HEK293 (cell line): ENCODE results near the gene DNAH7.

Experiments used
- CTCF ChIP-seq: fragments of 450-650 bp; formaldehyde crosslinking; IDR thresholded peaks from 2 replicates; pipeline ENCODE4 v1.5.1; 2016; ENCODE audit warnings: missing biosample characterization, missing genetic modification characterization
- PBX3 ChIP-seq: sonication (generic); formaldehyde crosslinking; IDR thresholded peaks from 2 replicates; pipeline ENCODE4 v1.8.1; 2022; ENCODE audit warnings: mild to moderate bottlenecking, moderate library complexity, missing genetic modification reagents
- ZNF16 ChIP-seq: fragments of 450-650 bp; formaldehyde crosslinking; IDR thresholded peaks from 2 replicates; pipeline ENCODE4 v1.5.1; 2016; ENCODE audit warnings: low read depth, missing biosample characterization, missing genetic modification characterization
- ZNF664 ChIP-seq: fragments of 450-650 bp; formaldehyde crosslinking; IDR thresholded peaks from 2 replicates; pipeline ENCODE4 v1.5.1; 2016; ENCODE audit warnings: missing biosample characterization, missing genetic modification characterization

- TF ChIP-seq ZNF664 (tag by site-specific recombination) (no peak), ZNF16 (no peak), PBX3 (CRISPR knock-in tag) (no peak), CTCF (tag by site-specific recombination) (no peak)
Measured at GRCh38 chr2:195782156-195782555, 286.5 kb downstream of the DNAH7 start.
